LNCaP clone FGC (cell line): ENCODE measurements around the gene SEPHS2.

ENCODE experiments used
- DNase-seq: peaks from one replicate; pipeline ENCODE4 v3.0.0-alpha.2; 2011; ENCODE audit warnings: low read depth
- H3K4me3 ChIP-seq: 2 replicates; pipeline ENCODE4 v1.5.1; 2011; ENCODE audit warnings: mild to moderate bottlenecking, low read depth, low read length, control low read depth
- TF ChIP-seq, protein P1 (sequence below): IDR thresholded peaks from 2 replicates; pipeline ENCODE4 v1.5.1; 2012; ENCODE audit warnings: mild to moderate bottlenecking; ENCODE audit not compliant: control insufficient read depth, insufficient read depth; ENCODE audit errors: extremely low read depth

The SEPHS2 gene

GRCh38 chr16:30416624-30417528 is 28.8 kb downstream of the SEPHS2 start:
- DNase-seq = no peak
- TF ChIP-seq, protein P1, sequence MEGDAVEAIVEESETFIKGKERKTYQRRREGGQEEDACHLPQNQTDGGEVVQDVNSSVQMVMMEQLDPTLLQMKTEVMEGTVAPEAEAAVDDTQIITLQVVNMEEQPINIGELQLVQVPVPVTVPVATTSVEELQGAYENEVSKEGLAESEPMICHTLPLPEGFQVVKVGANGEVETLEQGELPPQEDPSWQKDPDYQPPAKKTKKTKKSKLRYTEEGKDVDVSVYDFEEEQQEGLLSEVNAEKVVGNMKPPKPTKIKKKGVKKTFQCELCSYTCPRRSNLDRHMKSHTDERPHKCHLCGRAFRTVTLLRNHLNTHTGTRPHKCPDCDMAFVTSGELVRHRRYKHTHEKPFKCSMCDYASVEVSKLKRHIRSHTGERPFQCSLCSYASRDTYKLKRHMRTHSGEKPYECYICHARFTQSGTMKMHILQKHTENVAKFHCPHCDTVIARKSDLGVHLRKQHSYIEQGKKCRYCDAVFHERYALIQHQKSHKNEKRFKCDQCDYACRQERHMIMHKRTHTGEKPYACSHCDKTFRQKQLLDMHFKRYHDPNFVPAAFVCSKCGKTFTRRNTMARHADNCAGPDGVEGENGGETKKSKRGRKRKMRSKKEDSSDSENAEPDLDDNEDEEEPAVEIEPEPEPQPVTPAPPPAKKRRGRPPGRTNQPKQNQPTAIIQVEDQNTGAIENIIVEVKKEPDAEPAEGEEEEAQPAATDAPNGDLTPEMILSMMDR = no peak

DNA sequence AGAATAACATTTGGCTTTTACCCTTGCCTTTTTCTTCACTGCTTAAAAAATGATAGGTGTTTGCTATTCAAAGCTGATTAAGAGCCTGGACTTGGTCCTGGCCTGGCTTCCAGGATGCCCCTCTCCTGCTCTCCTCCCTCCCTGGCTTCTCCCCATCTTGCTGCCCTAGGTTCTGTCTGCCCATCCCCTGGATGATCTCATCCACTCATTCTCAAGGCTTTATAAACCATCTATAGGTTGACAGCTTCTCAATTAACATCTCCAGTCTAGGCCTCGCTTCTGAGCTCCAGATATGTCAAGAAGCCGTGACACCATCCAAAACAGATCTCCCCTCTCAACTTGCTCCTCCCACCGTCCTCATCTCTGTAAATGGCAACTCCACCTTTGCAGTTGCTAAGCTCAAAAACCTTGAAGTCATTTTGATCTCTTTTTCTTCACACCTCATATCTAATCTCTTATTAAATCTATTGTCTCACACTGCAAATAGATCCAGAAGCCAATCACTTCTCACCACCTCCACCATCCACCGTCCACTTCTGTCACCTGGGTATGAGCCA is 29.5 kb downstream of the SEPHS2 start:
- TF ChIP-seq, protein P1 = no peak
- DNase-seq = no peak
- H3K4me3 ChIP-seq = no peak overlapping the region

More at GRCh38 chr16:30416624-30417528, 28.8 kb downstream of the SEPHS2 start:
- H3K4me3 ChIP-seq = peak overlapping the region; percentile 52

DNA sequence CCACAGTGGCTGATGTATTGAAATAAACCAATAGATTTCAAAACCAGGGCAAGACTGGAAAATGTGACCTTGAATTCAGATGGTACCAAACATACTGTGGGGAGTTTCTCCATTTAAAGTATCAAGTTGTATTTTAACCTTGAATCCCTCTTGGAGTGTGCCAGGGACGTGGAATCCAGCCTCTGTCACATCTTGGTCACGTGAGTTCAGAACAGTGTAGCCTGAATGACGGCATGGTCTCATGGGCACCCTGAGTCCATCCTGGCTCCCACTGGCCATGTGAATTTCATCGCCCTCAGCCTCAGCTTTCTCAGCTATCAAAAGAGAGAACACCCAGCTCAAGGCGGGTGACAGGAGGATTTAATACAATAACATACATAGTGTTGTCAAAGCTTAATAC is 31.5 kb downstream of the SEPHS2 start:
- TF ChIP-seq, protein P1 = no peak
- DNase-seq = no peak
- no peak overlapping the region for H3K4me3 ChIP-seq

DNA sequence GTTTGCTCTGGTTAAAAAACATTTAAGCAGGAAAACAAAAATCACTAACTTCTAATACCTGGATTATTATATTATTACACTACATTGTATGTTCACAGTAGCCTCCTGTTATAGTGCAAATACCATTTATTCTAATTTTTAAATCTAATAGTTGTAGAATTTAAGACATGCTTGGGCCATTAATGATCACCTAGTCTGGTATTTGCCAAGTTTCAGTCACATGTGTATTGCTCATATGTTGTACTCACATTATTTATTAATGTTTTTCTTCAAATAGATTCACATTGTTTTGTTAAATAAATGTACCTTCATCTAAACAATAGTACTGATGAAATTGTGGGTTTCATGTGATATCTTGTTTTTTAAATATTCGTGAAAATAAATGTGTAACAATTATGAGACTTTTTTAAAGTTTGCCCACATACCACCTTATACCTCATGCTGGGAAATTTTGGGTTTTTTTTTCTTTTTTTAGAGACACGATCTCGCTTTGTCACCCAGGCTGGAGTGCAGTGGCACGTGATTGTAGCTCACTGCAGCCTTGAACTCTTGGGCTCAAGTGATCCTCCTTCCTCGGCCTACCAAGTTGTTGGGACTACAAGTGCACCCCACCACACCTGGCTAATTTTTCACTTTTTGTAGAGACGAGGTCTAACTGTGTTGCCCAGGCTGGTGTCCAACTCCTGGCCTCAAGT is 32.4 kb downstream of the SEPHS2 start:
- no peak for DNase-seq
- H3K4me3 ChIP-seq = no peak overlapping the region
- TF ChIP-seq, protein P1 = no peak

DNA sequence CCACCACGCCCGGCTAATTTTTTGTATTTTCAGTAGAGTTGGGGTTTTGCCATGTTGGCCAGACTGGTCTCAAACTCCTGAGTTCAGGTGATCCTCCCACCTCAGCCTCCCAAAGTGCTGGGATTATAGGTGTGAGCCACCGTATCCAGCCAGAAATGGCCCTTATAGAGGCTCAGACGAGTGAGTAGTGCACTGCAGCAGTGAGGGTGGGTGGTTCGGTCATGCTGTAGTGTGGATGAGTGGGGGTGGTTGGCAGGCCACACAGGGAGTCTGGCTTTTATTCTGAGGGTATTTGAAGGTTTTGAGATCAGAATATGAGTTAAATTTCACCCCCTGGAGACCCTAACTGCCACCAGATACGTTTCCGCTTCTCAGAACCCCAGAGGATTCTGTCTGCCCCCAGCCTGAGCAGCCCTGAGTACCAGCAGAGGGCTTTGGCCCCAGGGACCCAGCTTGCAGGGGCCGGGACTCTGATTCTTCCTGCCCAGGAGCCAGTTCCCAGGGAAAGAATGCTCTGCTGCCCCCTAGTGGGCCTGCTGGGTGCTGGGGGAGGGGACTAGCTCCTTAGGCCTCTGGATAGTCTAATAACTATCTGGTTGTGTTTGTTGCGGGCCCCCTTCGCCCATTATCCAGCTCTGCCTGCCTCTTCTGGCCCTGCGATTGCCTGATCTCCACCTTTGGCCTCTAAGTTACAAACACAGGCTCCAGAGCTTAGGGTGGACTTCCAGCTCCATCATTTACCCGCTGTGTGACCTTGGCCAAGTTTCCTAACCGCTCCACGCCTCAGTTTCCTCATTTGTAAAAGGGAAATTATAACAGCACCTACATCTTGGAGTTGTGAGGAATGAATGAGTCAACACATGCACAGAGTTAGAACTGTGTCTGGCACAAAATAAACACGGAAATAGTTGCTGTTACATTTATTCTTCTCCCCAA is 36.3 kb downstream of the SEPHS2 start:
- TF ChIP-seq, protein P1 = peak; percentile 95
- no peak for DNase-seq
- no peak overlapping the region for H3K4me3 ChIP-seq
